ENCODE data around the gene MRPL14. TPM values are rescaled to one million over a fixed set of nuclear protein-coding genes. Genes with fewer than 3 reads are reported as not detected.
A peak's percentile ranks its signal among the peaks of the same experiment; 100 is the strongest.

Gene MRPL14
- total RNA-seq, 2 experiments from 2014 or later, result 37.6 to 47.2 TPM

DNA sequence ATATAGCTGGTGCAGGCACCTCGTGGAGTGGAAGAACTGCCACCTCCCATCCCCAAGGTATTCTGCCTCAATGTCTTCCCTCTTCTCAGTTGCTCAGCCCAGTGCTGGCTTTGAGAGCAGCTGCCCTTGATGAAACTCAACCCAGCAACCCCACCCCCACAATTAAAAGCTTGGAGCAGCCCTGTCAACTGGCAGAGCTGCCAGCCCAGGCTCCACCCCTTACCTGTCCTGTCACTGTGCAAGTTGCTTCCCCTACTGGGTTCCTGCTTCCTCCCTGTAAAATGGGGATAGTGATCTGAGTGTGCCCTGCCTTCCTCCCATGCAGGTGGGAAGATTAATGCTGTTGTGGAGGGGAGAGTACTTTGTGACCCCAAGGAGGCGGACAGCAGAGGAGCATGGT lies 4.6 kb upstream of the MRPL14 start:
- POLR2A ChIA-PET, result no interaction called here
- Mint-ChIP-seq H3K9me3 (no peaks in the 10 kb centered on the region), H3K36me3 (ENCODE audit: low read depth) (peaks cover 3% of the 10 kb centered on the region), H3K4me1 (peaks cover 22% of the 10 kb centered on the region), H3K4me3 (no peak overlapping the region), H3K27ac (no peak overlapping the region), H3K27me3 (no peaks in the 10 kb centered on the region)
- no peak for DNase-seq
- CTCF ChIA-PET, result interaction anchor here (1.0 to 1.7 kb wide), 6 partner anchors 9 to 486 kb away, joined by 4 to 5 read pairs (median 4); no protein-coding TSS in a partner anchor

DNA sequence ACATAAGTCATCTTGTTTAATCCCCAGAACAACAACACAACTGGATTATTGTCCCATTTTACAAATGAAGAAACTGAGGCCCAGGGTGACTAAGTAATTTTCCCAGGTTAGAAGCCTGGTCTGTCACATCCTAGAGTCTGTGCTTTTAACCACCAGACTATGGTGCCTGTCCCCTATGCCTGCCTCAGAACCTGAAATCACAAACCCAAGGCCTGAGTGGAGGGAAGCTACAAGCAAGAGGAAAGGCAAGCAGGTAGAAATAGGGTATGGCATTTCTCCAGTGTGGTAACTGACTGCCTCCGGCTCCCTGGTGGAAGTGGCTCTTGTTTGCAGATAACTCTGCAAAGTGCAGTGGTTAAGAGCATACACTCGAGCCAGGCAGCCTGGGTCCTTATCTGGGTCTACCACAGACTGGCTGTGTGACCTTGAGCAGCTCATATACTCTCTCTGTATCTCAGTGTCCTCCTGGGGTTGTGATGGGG lies 2.6 kb upstream of the MRPL14 start:
- peaks cover 37% of the 10 kb centered on the region for H3K4me1 Mint-ChIP-seq
- H3K4me3 Mint-ChIP-seq, result peak overlapping the region; percentile 92
- H3K27me3 Mint-ChIP-seq, result no peaks in the 10 kb centered on the region
- POLR2A ChIA-PET, result no interaction called here
- H3K27ac Mint-ChIP-seq, result no peak overlapping the region
- DNase-seq, result no peak
- CTCF ChIA-PET, result interaction anchor here (0.6 to 1.5 kb wide), 5 partner anchors 12 to 41 kb away, joined by 3 to 4 read pairs (median 3); no protein-coding TSS in a partner anchor
- H3K36me3 Mint-ChIP-seq (ENCODE audit: low read depth), result peaks cover 14% of the 10 kb centered on the region
- no peaks in the 10 kb centered on the region for H3K9me3 Mint-ChIP-seq

- Mint-ChIP-seq H3K27me3 (no peaks in the 10 kb centered on the region), H3K4me3 (peak overlapping the region; percentile 92), H3K9me3 (no peaks in the 10 kb centered on the region), H3K27ac (peak overlapping the region; percentile 31), H3K36me3 (ENCODE audit: low read depth) (peaks cover 26% of the 10 kb centered on the region), H3K4me1 (peaks cover 54% of the 10 kb centered on the region)
- POLR2A ChIA-PET, result no interaction called here
- DNase-seq, result peak; percentile 26
- CTCF ChIA-PET, result no interaction called here
These were observed 1.0 kb upstream of the MRPL14 start for GRCh38 chr6:44128020-44128917.

DNA sequence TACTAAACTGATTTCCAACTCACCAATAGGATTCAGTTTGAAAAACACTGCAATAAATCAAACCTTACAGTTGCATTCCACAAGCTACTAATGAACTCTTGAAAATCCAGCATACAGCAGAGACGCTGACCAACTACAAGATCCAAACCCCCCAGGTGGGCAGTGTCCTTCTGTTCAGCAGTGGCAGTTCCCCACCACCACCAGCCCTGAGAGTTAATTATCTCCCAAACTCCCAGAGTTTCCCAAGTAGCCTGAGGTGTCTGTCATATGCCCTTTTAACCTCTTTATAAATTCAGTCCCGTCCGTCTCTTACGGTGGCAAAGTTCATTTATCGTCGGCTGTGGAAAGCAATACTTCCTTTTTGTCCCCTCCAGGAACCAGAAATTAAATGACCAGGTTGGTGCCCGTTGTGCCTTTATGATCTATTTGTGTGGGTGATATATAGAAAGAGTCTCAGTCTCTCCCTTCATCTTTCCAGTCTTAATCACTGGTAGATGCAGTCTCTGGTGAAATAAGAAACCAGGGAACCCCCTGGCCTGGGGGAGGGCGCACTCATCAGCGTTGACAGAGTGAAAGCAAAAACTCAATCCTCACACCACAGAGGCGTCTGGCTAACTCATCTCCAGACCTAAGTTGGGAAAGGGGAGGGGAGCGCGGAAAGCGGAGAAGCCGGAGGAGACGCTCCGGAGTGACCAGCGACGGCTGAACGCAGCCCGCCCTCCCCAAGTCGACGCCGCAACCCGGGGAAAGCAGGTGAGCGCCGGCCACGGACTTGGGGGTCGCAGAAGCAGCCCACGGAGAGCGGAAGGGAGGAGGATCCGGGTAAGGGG lies 717 bp downstream of the MRPL14 start:
- Mint-ChIP-seq H3K9me3 (no peaks in the 10 kb centered on the region), H3K27ac (peak overlapping the region; percentile 92), H3K4me1 (peaks cover 56% of the 10 kb centered on the region), H3K4me3 (peak overlapping the region; percentile 92), H3K36me3 (ENCODE audit: low read depth) (peaks cover 26% of the 10 kb centered on the region), H3K27me3 (no peaks in the 10 kb centered on the region)
- POLR2A ChIA-PET, result no interaction called here
- DNase-seq, result peak; percentile 64
- CTCF ChIA-PET, result interaction anchor here (0.8 kb wide), 1 partner anchor 95 kb away, joined by 3 read pairs; no protein-coding TSS in a partner anchor

DNA sequence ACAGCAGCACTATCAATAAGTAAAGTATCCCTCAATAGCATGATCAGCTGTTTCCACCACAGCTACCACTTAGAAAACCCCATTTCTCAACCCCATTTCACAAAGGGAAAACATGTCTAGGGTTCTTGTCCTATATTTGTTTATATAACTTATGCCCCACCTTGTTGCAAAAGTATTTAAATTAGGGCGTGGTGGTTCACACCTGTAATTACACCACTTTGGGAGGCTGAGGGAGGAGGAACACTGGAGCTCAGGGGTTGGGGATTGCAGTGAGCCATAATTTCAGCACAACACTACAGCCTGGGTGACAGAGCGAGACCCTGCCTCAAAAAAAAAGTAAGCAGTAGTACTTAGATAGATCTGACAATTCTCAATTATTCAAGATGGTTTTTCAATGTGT lies 3.7 kb downstream of the MRPL14 start:
- H3K27me3 Mint-ChIP-seq, result no peaks in the 10 kb centered on the region
- H3K27ac Mint-ChIP-seq, result peak overlapping the region; percentile 65
- H3K4me3 Mint-ChIP-seq, result peak overlapping the region; percentile 31
- ChIA-PET CTCF (interaction anchor here (0.9 to 1.3 kb wide), 3 partner anchors 9 to 349 kb away, joined by 3 read pairs; no protein-coding TSS in a partner anchor), POLR2A (no interaction called here)
- no peak for DNase-seq
- no peaks in the 10 kb centered on the region for H3K9me3 Mint-ChIP-seq
- H3K4me1 Mint-ChIP-seq, result peaks cover 69% of the 10 kb centered on the region
- H3K36me3 Mint-ChIP-seq (ENCODE audit: low read depth), result peaks cover 28% of the 10 kb centered on the region

GRCh38 chr6:44122801-44123200 lies 4.5 kb downstream of the MRPL14 start:
- DNase-seq, result peak; percentile 54
- Mint-ChIP-seq H3K27ac (peak overlapping the region; percentile 65), H3K9me3 (no peaks in the 10 kb centered on the region), H3K4me1 (peaks cover 69% of the 10 kb centered on the region), H3K4me3 (peak overlapping the region; percentile 31), H3K36me3 (ENCODE audit: low read depth) (peaks cover 30% of the 10 kb centered on the region), H3K27me3 (no peaks in the 10 kb centered on the region)
- POLR2A ChIA-PET, result no interaction called here
- CTCF ChIA-PET, result interaction anchor here (0.9 to 1.3 kb wide), 3 partner anchors 8 to 348 kb away, joined by 3 read pairs; no protein-coding TSS in a partner anchor

GRCh38 chr6:44120692-44121443 lies 6.4 kb downstream of the MRPL14 start:
- no peak for DNase-seq
- H3K27ac Mint-ChIP-seq, result no peak overlapping the region
- ChIA-PET CTCF (interaction anchor here (0.8 to 1.2 kb wide), 3 partner anchors 10 to 148 kb away, joined by 3 read pairs; no protein-coding TSS in a partner anchor), POLR2A (no interaction called here)
- peaks cover 30% of the 10 kb centered on the region for H3K36me3 Mint-ChIP-seq (ENCODE audit: low read depth)
- H3K27me3 Mint-ChIP-seq, result no peaks in the 10 kb centered on the region
- H3K4me1 Mint-ChIP-seq, result peaks cover 75% of the 10 kb centered on the region
- no peaks in the 10 kb centered on the region for H3K9me3 Mint-ChIP-seq
- no peak overlapping the region for H3K4me3 Mint-ChIP-seq

DNA sequence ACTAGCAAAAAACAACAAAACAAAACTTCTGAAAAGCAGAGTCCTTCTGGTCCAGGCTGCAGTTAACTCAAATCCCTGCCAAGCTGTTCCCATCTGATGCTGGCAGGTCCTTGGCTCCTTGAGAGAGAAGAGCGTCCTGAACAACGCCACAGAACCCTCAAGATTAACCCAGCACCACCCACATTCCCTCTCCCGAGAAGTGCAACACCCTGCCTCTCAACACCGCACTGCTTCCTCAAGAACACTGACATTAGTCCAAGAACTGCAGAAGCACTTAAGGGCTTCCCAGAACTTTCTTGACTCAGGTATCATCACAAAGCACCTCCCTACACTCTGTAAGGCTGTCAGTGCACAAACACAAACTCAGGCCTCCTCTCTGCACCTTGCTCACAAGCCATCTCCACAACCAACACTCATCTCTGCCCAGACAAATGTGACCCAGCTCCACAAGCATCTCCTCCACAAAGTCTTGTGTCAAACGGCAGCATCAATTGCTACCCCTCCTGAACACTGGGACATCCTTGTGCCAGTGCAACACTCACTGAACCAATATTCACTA lies 7.5 kb downstream of the MRPL14 start:
- Mint-ChIP-seq H3K4me1 (peaks cover 75% of the 10 kb centered on the region), H3K4me3 (no peak overlapping the region), H3K9me3 (no peaks in the 10 kb centered on the region), H3K27ac (no peak overlapping the region), H3K36me3 (ENCODE audit: low read depth) (peaks cover 31% of the 10 kb centered on the region), H3K27me3 (no peaks in the 10 kb centered on the region)
- ChIA-PET CTCF (no interaction called here), POLR2A (interaction anchor here (0.7 kb wide), 1 partner anchor 500 kb away, joined by 3 read pairs; no protein-coding TSS in a partner anchor)
- no peak for DNase-seq

GRCh38 chr6:44117397-44118128 lies 9.7 kb downstream of the MRPL14 start:
- CTCF ChIA-PET, result interaction anchor here (1.3 to 2.9 kb wide), 6 partner anchors 10 to 196 kb away, joined by 3 to 14 read pairs (median 4); partner anchors contain the start of gene AARS2
- no peaks in the 10 kb centered on the region for H3K9me3 Mint-ChIP-seq
- no peak for DNase-seq
- H3K36me3 Mint-ChIP-seq (ENCODE audit: low read depth), result peaks cover 30% of the 10 kb centered on the region
- peaks cover 53% of the 10 kb centered on the region for H3K4me1 Mint-ChIP-seq
- H3K27ac Mint-ChIP-seq, result no peak overlapping the region
- H3K27me3 Mint-ChIP-seq, result no peaks in the 10 kb centered on the region
- POLR2A ChIA-PET, result no interaction called here
- H3K4me3 Mint-ChIP-seq, result no peak overlapping the region

DNA sequence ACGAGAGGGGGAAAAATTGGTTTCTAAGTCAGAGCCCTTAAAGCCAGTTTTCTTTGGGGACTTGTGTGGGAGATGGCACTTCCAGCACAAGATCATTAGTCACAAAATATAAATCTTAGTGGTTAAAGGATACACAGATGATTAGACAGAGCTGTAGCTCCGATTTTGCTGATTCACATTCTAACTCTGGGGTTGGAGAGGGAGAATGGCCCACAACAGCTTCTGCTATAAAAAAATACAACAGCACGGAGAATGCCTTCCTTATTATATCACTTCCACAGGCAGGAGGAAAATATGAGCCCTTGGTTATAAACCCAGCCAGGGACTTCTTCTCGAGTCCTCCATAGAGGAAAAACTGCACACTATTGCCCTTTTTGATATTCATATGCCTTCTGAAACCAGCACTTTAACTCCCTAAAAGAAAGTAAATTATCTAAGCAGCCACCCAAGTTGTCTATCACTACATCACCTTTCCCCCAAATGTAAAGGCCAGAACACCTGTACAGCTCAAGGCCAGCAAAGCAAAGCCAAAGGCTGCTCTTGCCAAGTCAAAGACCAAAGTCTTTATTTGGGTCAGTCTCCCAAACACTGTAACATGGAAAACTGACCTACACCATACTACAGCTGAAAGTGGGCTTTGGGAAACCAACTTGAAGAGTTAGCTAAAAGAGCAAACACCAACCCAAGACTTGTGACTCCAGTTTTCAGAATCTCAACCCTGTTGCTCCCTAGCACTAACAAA lies 10.4 kb downstream of the MRPL14 start:
- POLR2A ChIA-PET, result interaction anchor here (0.6 kb wide), 1 partner anchor 1371 kb away, joined by 3 read pairs; the partner anchor contains the start of gene TBCC

DNA sequence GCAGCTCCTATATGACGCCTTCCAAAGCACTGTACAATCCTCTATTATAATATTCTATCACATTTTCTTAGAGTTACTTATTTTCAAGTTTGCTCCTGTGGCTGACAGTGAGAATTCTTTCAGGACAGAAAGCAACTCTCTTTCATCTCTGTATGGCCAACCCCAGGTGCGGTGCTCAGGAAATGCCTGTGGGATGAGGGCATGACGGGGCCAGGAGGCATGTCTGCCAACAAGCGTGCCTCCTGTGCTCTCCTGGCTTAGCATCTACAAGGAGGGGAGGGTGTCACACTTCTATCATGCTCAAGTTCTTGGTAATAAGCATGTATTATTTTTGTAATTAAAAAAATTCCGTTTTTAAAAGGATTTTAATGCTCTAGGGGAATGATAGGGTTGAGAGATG lies 11.4 kb downstream of the MRPL14 start:
- Mint-ChIP-seq H3K9me3 (no peaks in the 10 kb centered on the region), H3K36me3 (ENCODE audit: low read depth) (peaks cover 43% of the 10 kb centered on the region), H3K4me3 (no peak overlapping the region), H3K27me3 (no peaks in the 10 kb centered on the region), H3K27ac (no peak overlapping the region), H3K4me1 (peaks cover 49% of the 10 kb centered on the region)
- POLR2A ChIA-PET, result no interaction called here
- DNase-seq, result no peak
- CTCF ChIA-PET, result interaction anchor here (1.1 to 2.9 kb wide), 3 partner anchors 9 to 19 kb away, joined by 3 to 14 read pairs (median 3); no protein-coding TSS in a partner anchor

More for the DNA sequence above, 10.4 kb downstream of the MRPL14 start:
- H3K9me3 Mint-ChIP-seq, result no peaks in the 10 kb centered on the region
- H3K27me3 Mint-ChIP-seq, result no peaks in the 10 kb centered on the region
- DNase-seq, result no peak
- CTCF ChIA-PET, result interaction anchor here (1.3 to 2.9 kb wide), 5 partner anchors 10 to 196 kb away, joined by 3 to 14 read pairs (median 3); partner anchors contain the start of gene AARS2
- peaks cover 35% of the 10 kb centered on the region for H3K36me3 Mint-ChIP-seq (ENCODE audit: low read depth)
- H3K27ac Mint-ChIP-seq, result peak overlapping the region; percentile 63
- H3K4me1 Mint-ChIP-seq, result peaks cover 50% of the 10 kb centered on the region
- no peak overlapping the region for H3K4me3 Mint-ChIP-seq
